Thyroid gland (tissue), 4 donors: ENCODE data around the gene AKT2.

ENCODE experiments used
- CTCF ChIP-seq, 6 experiments: fragments of 200-600 bp in 3 of 6; fragments of 450-650 bp in 3 of 6; sonication (generic) in 3 of 6; IDR thresholded peaks; one replicate each; pipeline ENCODE4 v1.5.1; 2016 to 2019; ENCODE audit warnings: antibody characterized with exemption in 6 of 6, mild to moderate bottlenecking in 2 of 6, inconsistent platforms in 1 of 6, moderate library complexity in 1 of 6
- POLR2A ChIP-seq, 2 donors: fragments of 450-650 bp; IDR thresholded peaks; one replicate each; pipeline ENCODE4 v1.6.1; 2017; ENCODE audit warnings: antibody characterized with exemption in 2 of 2, mild to moderate bottlenecking in 2 of 2, moderate library complexity in 1 of 2

GRCh38 chr19:40242480-40242879 lies 42.7 kb downstream of the AKT2 start:
- TF ChIP-seq CTCF (IDR thresholded peaks at IDR 0.05) (no peak), POLR2A (IDR thresholded peaks at IDR 0.05) (no peak)
